Vagina (tissue), 2 donors: Measurements from ENCODE around the gene TMEM200C.

Source experiments
- CTCF ChIP-seq, 3 experiments: fragments of 450-650 bp in 2 of 3; fragments of 200-600 bp in 1 of 3; sonication (generic) in 1 of 3; IDR thresholded peaks; one replicate each; pipeline ENCODE4 v1.5.1; 2017 to 2019; ENCODE audit warnings: antibody characterized with exemption in 3 of 3, mild to moderate bottlenecking in 2 of 3, moderate library complexity in 2 of 3
- POLR2A ChIP-seq, 2 donors: fragments of 450-650 bp; IDR thresholded peaks; one replicate each; pipeline ENCODE4 v1.6.1; 2017; ENCODE audit warnings: antibody characterized with exemption in 2 of 2, mild to moderate bottlenecking in 2 of 2, moderate library complexity in 2 of 2

- TF ChIP-seq CTCF (IDR thresholded peaks at IDR 0.05) (no peak), POLR2A (IDR thresholded peaks at IDR 0.05) (no peak)
Observed at GRCh38 chr18:5893956-5894610, 1.2 kb downstream of the TMEM200C start.
